Karpas-422 (cell line): ENCODE results near the gene ARHGDIA. TPM values are rescaled to one million over a fixed set of nuclear protein-coding genes. Genes with fewer than 3 reads are reported as not detected.

Experiments used
- DNase-seq: peaks from one replicate; pipeline ENCODE4 v3.0.0-alpha.2; 2015
- H2AFZ ChIP-seq: fragments of 200-600 bp; sonication (generic); 2 replicates; pipeline ENCODE4 v1.6.1; 2014; ENCODE audit warnings: antibody characterized with exemption, low read length, mixed read lengths
- H3K27ac ChIP-seq: fragments of 200-600 bp; sonication (generic); 2 replicates; pipeline ENCODE4 v1.5.1; 2014; ENCODE audit warnings: mild to moderate bottlenecking, low read length, moderate library complexity
- H3K27me3 ChIP-seq: fragments of 200-600 bp; sonication (generic); 2 replicates; pipeline ENCODE4 v1.6.1; 2014; ENCODE audit warnings: low read length, mixed read lengths
- H3K36me3 ChIP-seq: fragments of 200-600 bp; sonication (generic); 2 replicates; pipeline ENCODE4 v1.6.1; 2014; ENCODE audit warnings: low read length, mixed read lengths; ENCODE audit not compliant: insufficient read depth
- H3K4me1 ChIP-seq: fragments of 200-600 bp; sonication (generic); 2 replicates; pipeline ENCODE4 v1.6.1; 2014; ENCODE audit warnings: mild to moderate bottlenecking, low read length, mixed read lengths
- H3K4me2 ChIP-seq: fragments of 200-600 bp; sonication (generic); 2 replicates; pipeline ENCODE4 v1.6.1; 2014; ENCODE audit warnings: low read length, low read depth, mild to moderate bottlenecking; ENCODE audit not compliant: poor library complexity, severe bottlenecking
- H3K4me3 ChIP-seq: fragments of 200-600 bp; sonication (generic); 2 replicates; pipeline ENCODE4 v1.5.1; 2014; ENCODE audit warnings: mild to moderate bottlenecking, antibody characterized with exemption, low read length, mixed read lengths
- H3K79me2 ChIP-seq: fragments of 200-600 bp; sonication (generic); 2 replicates; pipeline ENCODE4 v1.6.1; 2014; ENCODE audit warnings: mild to moderate bottlenecking, low read length, mixed read lengths
- H3K9ac ChIP-seq: fragments of 200-600 bp; sonication (generic); 2 replicates; pipeline ENCODE4 v1.6.0; 2014; ENCODE audit warnings: low read length
- H3K9me2 ChIP-seq: fragments of 200-600 bp; sonication (generic), shearing (Covaris generic); replicated peaks from 2 replicates; pipeline ENCODE4 v1.6.0; 2014; ENCODE audit warnings: mild to moderate bottlenecking, low read length, moderate library complexity; ENCODE audit not compliant: insufficient read depth
- H3K9me3 ChIP-seq: fragments of 300-700, 200-600 bp; sonication (generic); 2 replicates; pipeline ENCODE4 v1.6.1; 2014; ENCODE audit warnings: low read length, mixed read lengths
- H4K20me1 ChIP-seq: fragments of 200-600 bp; sonication (generic); 2 replicates; pipeline ENCODE4 v1.6.1; 2014; ENCODE audit warnings: mild to moderate bottlenecking, antibody characterized with exemption, low read length, low read depth; ENCODE audit not compliant: insufficient read depth
- total RNA-seq: library from RNA; depleted of rRNA; stranded (reverse); fragments of >200 nt; shearing (Covaris generic); gene quantifications from 2 replicates; pipeline ENCODE4 v1.2.3, GENCODE V29; 2014; ENCODE audit warnings: low replicate concordance

The ARHGDIA gene
- total RNA-seq, 1 experiment from 2014 or later: 68.5 TPM

GRCh38 chr17:81823820-81824550 is 47.2 kb downstream of the ARHGDIA start:
- Histone ChIP-seq H3K27me3 (no peaks in the 10 kb centered on the region), H3K9ac (no peak overlapping the region), H3K4me3 (no peak overlapping the region), H3K79me2 (no peaks in the 10 kb centered on the region), H4K20me1 (no peaks in the 10 kb centered on the region), H3K4me2 (no peak overlapping the region), H3K9me3 (no peaks in the 10 kb centered on the region), H3K4me1 (no peaks in the 10 kb centered on the region), H3K36me3 (no peaks in the 10 kb centered on the region), H3K27ac (no peak overlapping the region), H2AFZ (no peak overlapping the region), H3K9me2 (no peaks in the 10 kb centered on the region)
- DNase-seq: no peak

GRCh38 chr17:81822996-81823819 is 47.9 kb downstream of the ARHGDIA start:
- H3K4me1 ChIP-seq: no peaks in the 10 kb centered on the region
- H3K4me3 ChIP-seq: no peak overlapping the region
- H3K36me3 ChIP-seq: no peaks in the 10 kb centered on the region
- no peak overlapping the region for H3K4me2 ChIP-seq
- H3K27me3 ChIP-seq: no peaks in the 10 kb centered on the region
- H2AFZ ChIP-seq: no peak overlapping the region
- no peaks in the 10 kb centered on the region for H3K9me2 ChIP-seq
- H4K20me1 ChIP-seq: no peaks in the 10 kb centered on the region
- H3K9ac ChIP-seq: no peak overlapping the region
- no peak overlapping the region for H3K27ac ChIP-seq
- no peaks in the 10 kb centered on the region for H3K79me2 ChIP-seq
- no peaks in the 10 kb centered on the region for H3K9me3 ChIP-seq
- DNase-seq: no peak

GRCh38 chr17:81822312-81822637 is 48.9 kb downstream of the ARHGDIA start:
- no peaks in the 10 kb centered on the region for H3K79me2 ChIP-seq
- no peaks in the 10 kb centered on the region for H3K36me3 ChIP-seq
- H4K20me1 ChIP-seq: no peaks in the 10 kb centered on the region
- no peak overlapping the region for H3K27ac ChIP-seq
- no peaks in the 10 kb centered on the region for H3K9me3 ChIP-seq
- H3K4me1 ChIP-seq: no peaks in the 10 kb centered on the region
- no peaks in the 10 kb centered on the region for H3K9me2 ChIP-seq
- no peaks in the 10 kb centered on the region for H3K27me3 ChIP-seq
- no peak overlapping the region for H2AFZ ChIP-seq
- H3K4me2 ChIP-seq: no peak overlapping the region
- H3K9ac ChIP-seq: no peak overlapping the region
- no peak for DNase-seq
- no peak overlapping the region for H3K4me3 ChIP-seq

- Histone ChIP-seq H3K4me1 (no peaks in the 10 kb centered on the region), H3K4me3 (no peak overlapping the region), H3K9me2 (no peaks in the 10 kb centered on the region), H3K9ac (no peak overlapping the region), H3K36me3 (no peaks in the 10 kb centered on the region), H4K20me1 (no peaks in the 10 kb centered on the region), H3K79me2 (no peaks in the 10 kb centered on the region), H3K4me2 (no peak overlapping the region), H2AFZ (no peak overlapping the region), H3K27ac (no peak overlapping the region), H3K9me3 (no peaks in the 10 kb centered on the region), H3K27me3 (no peaks in the 10 kb centered on the region)
- no peak for DNase-seq
Measured at GRCh38 chr17:81821603-81822311, 49.4 kb downstream of the ARHGDIA start.

GRCh38 chr17:81821147-81821546 is 50.0 kb downstream of the ARHGDIA start:
- Histone ChIP-seq H3K4me2 (no peak overlapping the region), H3K9ac (no peak overlapping the region)

GRCh38 chr17:81819708-81820107 is 51.4 kb downstream of the ARHGDIA start:
- Histone ChIP-seq H3K4me2 (no peak overlapping the region), H3K4me3 (no peak overlapping the region), H3K27me3 (no peaks in the 10 kb centered on the region), H3K27ac (no peak overlapping the region), H3K4me1 (no peaks in the 10 kb centered on the region), H3K79me2 (no peaks in the 10 kb centered on the region), H2AFZ (no peak overlapping the region), H3K9me3 (no peaks in the 10 kb centered on the region), H4K20me1 (no peaks in the 10 kb centered on the region), H3K9ac (no peak overlapping the region), H3K9me2 (no peaks in the 10 kb centered on the region), H3K36me3 (no peaks in the 10 kb centered on the region)
- no peak for DNase-seq

More at GRCh38 chr17:81821147-81821546, 50.0 kb downstream of the ARHGDIA start:
- no peaks in the 10 kb centered on the region for H3K79me2 ChIP-seq
- no peaks in the 10 kb centered on the region for H3K9me3 ChIP-seq
- no peak overlapping the region for H3K27ac ChIP-seq
- H2AFZ ChIP-seq: no peak overlapping the region
- H3K9me2 ChIP-seq: no peaks in the 10 kb centered on the region
- no peak for DNase-seq
- no peaks in the 10 kb centered on the region for H4K20me1 ChIP-seq
- H3K4me3 ChIP-seq: no peak overlapping the region
- no peaks in the 10 kb centered on the region for H3K4me1 ChIP-seq
- H3K36me3 ChIP-seq: no peaks in the 10 kb centered on the region
- no peaks in the 10 kb centered on the region for H3K27me3 ChIP-seq

- H3K9me2 ChIP-seq: no peaks in the 10 kb centered on the region
Measured at GRCh38 chr17:81817758-81818147, 53.4 kb downstream of the ARHGDIA start.

More at GRCh38 chr17:81817758-81818147, 53.4 kb downstream of the ARHGDIA start:
- Histone ChIP-seq H3K9me3 (no peaks in the 10 kb centered on the region), H3K27me3 (no peaks in the 10 kb centered on the region), H3K36me3 (no peaks in the 10 kb centered on the region), H2AFZ (no peak overlapping the region), H4K20me1 (no peaks in the 10 kb centered on the region), H3K9ac (no peak overlapping the region), H3K79me2 (no peaks in the 10 kb centered on the region), H3K4me2 (no peak overlapping the region), H3K27ac (no peak overlapping the region), H3K4me3 (no peak overlapping the region), H3K4me1 (no peaks in the 10 kb centered on the region)
- no peak for DNase-seq
